ENCODE results near the gene IPO5.

Gene IPO5

GRCh38 chr13:97914540-97914939 is 38.9 kb upstream of the IPO5 start:
- H3K27ac ChIP-seq (ENCODE audit: low read depth, low read length, poor library complexity, severe bottlenecking) = no peak overlapping the region
- H3K4me1 ChIP-seq (ENCODE audit: insufficient read depth, low read length, severe bottlenecking) = no peaks in the 10 kb centered on the region
- no peaks in the 10 kb centered on the region for H3K9me3 ChIP-seq (ENCODE audit: low read length)
- H3K4me3 ChIP-seq (ENCODE audit: low read depth, low read length, poor library complexity, severe bottlenecking) = no peak overlapping the region
- H3K9ac ChIP-seq (ENCODE audit: low read length) = no peak overlapping the region
- no peaks in the 10 kb centered on the region for H3F3A ChIP-seq (ENCODE audit: insufficient read depth, low read length)
- no peaks in the 10 kb centered on the region for H3K79me2 ChIP-seq (ENCODE audit: insufficient read depth, low read length)
- TF ChIP-seq CTCF (IDR thresholded peaks at IDR 0.05; ENCODE audit: low read length) (no peak), EZH2 (IDR thresholded peaks at IDR 0.05; ENCODE audit: borderline replicate concordance, low read length) (no peak)
- H3K4me2 ChIP-seq (ENCODE audit: low read length) = no peak overlapping the region
- no peaks in the 10 kb centered on the region for H3K9me2 ChIP-seq (ENCODE audit: low read depth, low read length)
- no peaks in the 10 kb centered on the region for H3K27me3 ChIP-seq (ENCODE audit: insufficient read depth, low read length)
- no peaks in the 10 kb centered on the region for H4K20me1 ChIP-seq (ENCODE audit: insufficient read depth, low read length)
- H3K36me3 ChIP-seq (ENCODE audit: insufficient read depth, low read length) = no peaks in the 10 kb centered on the region
- no peak overlapping the region for H2AFZ ChIP-seq (ENCODE audit: low read length)

- Histone ChIP-seq H4K20me1 (ENCODE audit: insufficient read depth, low read length) (no peaks in the 10 kb centered on the region), H3K9me2 (ENCODE audit: low read depth, low read length) (no peaks in the 10 kb centered on the region), H3K4me2 (ENCODE audit: low read length) (no peak overlapping the region), H2AFZ (ENCODE audit: low read length) (no peak overlapping the region), H3K27me3 (ENCODE audit: insufficient read depth, low read length) (no peaks in the 10 kb centered on the region; the same call in 1 of the 2 replicates), H3K9ac (ENCODE audit: low read length) (no peak overlapping the region), H3K27ac (ENCODE audit: low read depth, low read length, poor library complexity, severe bottlenecking) (no peak overlapping the region), H3K79me2 (ENCODE audit: insufficient read depth, low read length) (no peaks in the 10 kb centered on the region), H3K9me3 (ENCODE audit: low read length) (no peaks in the 10 kb centered on the region), H3K36me3 (ENCODE audit: insufficient read depth, low read length) (no peaks in the 10 kb centered on the region), H3F3A (ENCODE audit: insufficient read depth, low read length) (no peaks in the 10 kb centered on the region), H3K4me3 (ENCODE audit: low read depth, low read length, poor library complexity, severe bottlenecking) (no peak overlapping the region), H3K4me1 (ENCODE audit: insufficient read depth, low read length, severe bottlenecking) (no peaks in the 10 kb centered on the region)
- no peak for TF ChIP-seq CTCF (IDR thresholded peaks at IDR 0.05; ENCODE audit: low read length)
- TF ChIP-seq EZH2 (IDR thresholded peaks at IDR 0.05; ENCODE audit: borderline replicate concordance, low read length) = no peak
Observed at GRCh38 chr13:97921176-97921816, 32.2 kb upstream of the IPO5 start.

GRCh38 chr13:97928301-97928700 is 25.2 kb upstream of the IPO5 start:
- TF ChIP-seq EZH2 (IDR thresholded peaks at IDR 0.05; ENCODE audit: borderline replicate concordance, low read length) = no peak
- TF ChIP-seq CTCF (IDR thresholded peaks at IDR 0.05; ENCODE audit: low read length) = no peak
- Histone ChIP-seq H3F3A (ENCODE audit: insufficient read depth, low read length) (no peaks in the 10 kb centered on the region), H3K9me3 (ENCODE audit: low read length) (no peaks in the 10 kb centered on the region), H3K4me2 (ENCODE audit: low read length) (no peak overlapping the region), H3K79me2 (ENCODE audit: insufficient read depth, low read length) (no peaks in the 10 kb centered on the region), H3K27me3 (ENCODE audit: insufficient read depth, low read length) (no peaks in the 10 kb centered on the region), H3K9me2 (ENCODE audit: low read depth, low read length) (no peaks in the 10 kb centered on the region), H3K4me3 (ENCODE audit: low read depth, low read length, poor library complexity, severe bottlenecking) (no peak overlapping the region), H3K27ac (ENCODE audit: low read depth, low read length, poor library complexity, severe bottlenecking) (no peak overlapping the region), H3K9ac (ENCODE audit: low read length) (no peak overlapping the region), H4K20me1 (ENCODE audit: insufficient read depth, low read length) (no peaks in the 10 kb centered on the region), H2AFZ (ENCODE audit: low read length) (no peak overlapping the region), H3K36me3 (ENCODE audit: insufficient read depth, low read length) (no peaks in the 10 kb centered on the region), H3K4me1 (ENCODE audit: insufficient read depth, low read length, severe bottlenecking) (no peaks in the 10 kb centered on the region)
